Type B pancreatic cell (in vitro differentiated cells): ENCODE measurements around the gene C3orf80. TPM values are rescaled to one million over a fixed set of nuclear protein-coding genes. Genes with fewer than 3 reads are reported as not detected.

Source experiments
- DNase-seq: peaks from one replicate; pipeline ENCODE4 v3.0.0; 2021; ENCODE audit warnings: mixed read lengths; ENCODE audit not compliant: unreplicated experiment; ENCODE audit errors: extremely low spot score
- H3K27ac Mint-ChIP-seq: 2 replicates; pipeline ENCODE4 v1.8.0; 2021; ENCODE audit warnings: mild to moderate bottlenecking, mixed read lengths
- H3K27me3 Mint-ChIP-seq: 2 replicates; pipeline ENCODE4 v1.8.0; 2021; ENCODE audit warnings: mixed read lengths
- H3K36me3 Mint-ChIP-seq: 2 replicates; pipeline ENCODE4 v1.8.0; 2021; ENCODE audit warnings: mixed read lengths
- H3K4me1 Mint-ChIP-seq: one replicate; pipeline ENCODE4 v1.8.0; 2021; ENCODE audit warnings: mixed read lengths; ENCODE audit not compliant: unreplicated experiment
- H3K4me3 Mint-ChIP-seq: 2 replicates; pipeline ENCODE4 v1.8.0; 2021; ENCODE audit warnings: mild to moderate bottlenecking, mixed read lengths
- H3K9me3 Mint-ChIP-seq: 2 replicates; pipeline ENCODE4 v1.8.0; 2021; ENCODE audit warnings: mixed read lengths
- total RNA-seq: library from RNA; stranded (reverse); gene quantifications from 2 replicates; pipeline ENCODE4 v1.2.1, GENCODE V29; 2021; ENCODE audit warnings: low replicate concordance
- TF ChIP-seq, protein P1 (sequence below): fragments of 200-600 bp; sonication (generic); conservative IDR thresholded peaks from 2 replicates; pipeline ENCODE4 v1.5.0; 2021; ENCODE audit warnings: antibody characterized with exemption, mild to moderate bottlenecking

C3orf80 gene
- total RNA-seq, 1 donor from 2014 or later: 2.6 TPM

GRCh38 chr3:160257606-160258005, 32.4 kb downstream of the C3orf80 start:
- Mint-ChIP-seq H3K9me3 (no peaks in the 10 kb centered on the region), H3K27me3 (no peaks in the 10 kb centered on the region), H3K36me3 (peaks cover 4% of the 10 kb centered on the region), H3K4me1 (no peaks in the 10 kb centered on the region), H3K27ac (no peak overlapping the region), H3K4me3 (no peak overlapping the region)
- DNase-seq: no peak
- TF ChIP-seq, protein P1, sequence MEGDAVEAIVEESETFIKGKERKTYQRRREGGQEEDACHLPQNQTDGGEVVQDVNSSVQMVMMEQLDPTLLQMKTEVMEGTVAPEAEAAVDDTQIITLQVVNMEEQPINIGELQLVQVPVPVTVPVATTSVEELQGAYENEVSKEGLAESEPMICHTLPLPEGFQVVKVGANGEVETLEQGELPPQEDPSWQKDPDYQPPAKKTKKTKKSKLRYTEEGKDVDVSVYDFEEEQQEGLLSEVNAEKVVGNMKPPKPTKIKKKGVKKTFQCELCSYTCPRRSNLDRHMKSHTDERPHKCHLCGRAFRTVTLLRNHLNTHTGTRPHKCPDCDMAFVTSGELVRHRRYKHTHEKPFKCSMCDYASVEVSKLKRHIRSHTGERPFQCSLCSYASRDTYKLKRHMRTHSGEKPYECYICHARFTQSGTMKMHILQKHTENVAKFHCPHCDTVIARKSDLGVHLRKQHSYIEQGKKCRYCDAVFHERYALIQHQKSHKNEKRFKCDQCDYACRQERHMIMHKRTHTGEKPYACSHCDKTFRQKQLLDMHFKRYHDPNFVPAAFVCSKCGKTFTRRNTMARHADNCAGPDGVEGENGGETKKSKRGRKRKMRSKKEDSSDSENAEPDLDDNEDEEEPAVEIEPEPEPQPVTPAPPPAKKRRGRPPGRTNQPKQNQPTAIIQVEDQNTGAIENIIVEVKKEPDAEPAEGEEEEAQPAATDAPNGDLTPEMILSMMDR: no peak

DNA sequence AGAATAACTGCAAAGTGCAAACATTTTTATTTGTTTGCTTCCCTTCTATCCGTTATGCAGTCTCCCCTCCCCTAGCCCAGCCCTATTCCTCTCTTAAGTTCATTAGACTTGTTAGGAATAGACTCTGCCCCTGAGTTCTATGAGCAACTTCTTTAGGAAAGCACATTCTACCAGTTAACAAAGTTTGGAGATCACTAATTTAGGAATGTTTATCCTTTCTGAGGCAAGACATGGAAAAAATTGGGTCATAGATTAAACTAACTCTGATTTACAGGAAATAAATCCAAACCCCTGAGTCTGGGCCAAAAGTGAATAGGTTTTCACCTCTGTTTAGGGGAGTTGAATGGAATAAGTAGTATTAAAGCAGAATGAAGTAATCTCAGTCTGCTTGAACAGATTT, 34.4 kb downstream of the C3orf80 start:
- no peak overlapping the region for H3K27ac Mint-ChIP-seq
- no peaks in the 10 kb centered on the region for H3K9me3 Mint-ChIP-seq
- TF ChIP-seq, protein P1: no peak
- H3K36me3 Mint-ChIP-seq: peaks cover 8% of the 10 kb centered on the region
- no peak overlapping the region for H3K4me3 Mint-ChIP-seq
- no peak for DNase-seq
- no peaks in the 10 kb centered on the region for H3K4me1 Mint-ChIP-seq
- no peaks in the 10 kb centered on the region for H3K27me3 Mint-ChIP-seq

- TF ChIP-seq, protein P1: no peak
- DNase-seq: no peak
- H3K4me1 Mint-ChIP-seq: no peaks in the 10 kb centered on the region
- no peak overlapping the region for H3K27ac Mint-ChIP-seq
- H3K9me3 Mint-ChIP-seq: no peaks in the 10 kb centered on the region
- no peaks in the 10 kb centered on the region for H3K27me3 Mint-ChIP-seq
- H3K4me3 Mint-ChIP-seq: no peak overlapping the region
- peaks cover 12% of the 10 kb centered on the region for H3K36me3 Mint-ChIP-seq
Measured at GRCh38 chr3:160260587-160261270, 35.5 kb downstream of the C3orf80 start.

GRCh38 chr3:160265088-160265487, 39.9 kb downstream of the C3orf80 start:
- Mint-ChIP-seq H3K36me3 (peaks cover 15% of the 10 kb centered on the region), H3K4me3 (no peak overlapping the region), H3K9me3 (no peaks in the 10 kb centered on the region), H3K4me1 (no peaks in the 10 kb centered on the region), H3K27ac (no peak overlapping the region), H3K27me3 (no peaks in the 10 kb centered on the region)
- TF ChIP-seq, protein P1: no peak
- DNase-seq: no peak

Other genes starting within 250 kb of the C3orf80 start
- 0.31 and 0.34 TPM in 2 replicates for gene IL12A, start 236.6 kb upstream of the C3orf80 start, total RNA-seq
- 29.5 and 40.8 TPM in 2 replicates for gene IFT80, start 173.8 kb downstream of the C3orf80 start, total RNA-seq
- gene SMC4, start 174.2 kb downstream of the C3orf80 start, total RNA-seq: 46.8 and 124 TPM in 2 replicates
- gene TRIM59, start 224.4 kb downstream of the C3orf80 start, total RNA-seq: 13.8 and 28.1 TPM in 2 replicates